Lower leg skin (tissue), 3 donors: Measurements from ENCODE around the gene COL19A1.

Experiments used
- CTCF ChIP-seq, 3 donors: fragments of 450-650 bp; IDR thresholded peaks; one replicate each; pipeline ENCODE4 v1.5.1; 2016; ENCODE audit warnings: antibody characterized with exemption in 3 of 3, mild to moderate bottlenecking in 3 of 3, moderate library complexity in 2 of 3
- POLR2A ChIP-seq, 2 donors: fragments of 450-650 bp; IDR thresholded peaks; one replicate each; pipeline ENCODE4 v1.6.1; 2016 to 2017; ENCODE audit warnings: antibody characterized with exemption in 2 of 2, mild to moderate bottlenecking in 1 of 2, moderate library complexity in 1 of 2

GRCh38 chr6:69866770-69867638 lies 648 bp downstream of the COL19A1 start:
- TF ChIP-seq POLR2A (IDR thresholded peaks at IDR 0.05), result no peak
- no peak for TF ChIP-seq CTCF (IDR thresholded peaks at IDR 0.05)
